Measurements from ENCODE around the gene TAC3. TPM values are rescaled to one million over a fixed set of nuclear protein-coding genes. Genes with fewer than 3 reads are reported as not detected.
"Not testable (repeated sequence)": the region's sequence is repeated elsewhere in the genome, so short reads cannot be mapped to it uniquely, and the experiment has no call there.

Gene TAC3
- total RNA-seq, 2 donors from 2014 or later: 1.5 TPM; not detected in 1

DNA sequence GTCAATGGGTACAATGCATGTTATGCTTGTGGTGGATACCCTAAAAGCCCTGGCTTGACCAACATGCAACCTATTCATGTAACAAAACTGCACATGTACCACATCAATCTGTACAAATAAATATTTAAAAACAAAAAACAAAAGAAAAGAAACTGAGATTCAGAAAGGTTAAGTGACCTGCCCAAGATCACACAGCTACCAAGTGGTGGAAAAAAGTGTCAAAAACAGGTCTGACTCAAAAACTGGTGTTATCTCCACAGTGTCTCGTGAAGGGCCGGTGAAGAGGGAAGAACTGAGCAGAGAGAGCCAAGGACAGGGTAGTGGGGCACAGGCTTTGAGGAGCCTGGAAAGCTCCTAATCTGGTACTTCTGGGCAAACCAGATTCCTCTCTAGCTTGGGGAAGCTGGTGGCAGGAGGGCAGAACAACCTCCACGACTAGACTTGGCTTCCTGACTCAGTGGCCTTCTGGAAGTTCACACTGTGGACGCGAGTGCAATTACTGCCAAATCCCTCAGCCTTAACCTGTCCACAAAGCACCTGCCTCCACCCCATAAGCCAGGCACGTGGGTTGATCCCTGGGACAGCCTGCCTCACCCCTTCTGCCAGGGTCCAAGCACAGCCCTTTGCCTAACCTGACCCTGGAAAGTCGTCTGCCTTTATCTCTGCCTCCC is 25.5 kb downstream of the TAC3 start:
- peak overlapping the region; percentile 75 for H3K27ac Mint-ChIP-seq
- no peaks in the 10 kb centered on the region for H3K36me3 Mint-ChIP-seq (ENCODE audit: low read depth)
- H3K4me1 Mint-ChIP-seq: peaks cover 12% of the 10 kb centered on the region
- peak; percentile 53 for ATAC-seq (replicated peaks)
- H3K4me3 Mint-ChIP-seq: peak overlapping the region; percentile 10
- no peaks in the 10 kb centered on the region for H3K9me3 Mint-ChIP-seq
- H3K27me3 Mint-ChIP-seq: no peaks in the 10 kb centered on the region

DNA sequence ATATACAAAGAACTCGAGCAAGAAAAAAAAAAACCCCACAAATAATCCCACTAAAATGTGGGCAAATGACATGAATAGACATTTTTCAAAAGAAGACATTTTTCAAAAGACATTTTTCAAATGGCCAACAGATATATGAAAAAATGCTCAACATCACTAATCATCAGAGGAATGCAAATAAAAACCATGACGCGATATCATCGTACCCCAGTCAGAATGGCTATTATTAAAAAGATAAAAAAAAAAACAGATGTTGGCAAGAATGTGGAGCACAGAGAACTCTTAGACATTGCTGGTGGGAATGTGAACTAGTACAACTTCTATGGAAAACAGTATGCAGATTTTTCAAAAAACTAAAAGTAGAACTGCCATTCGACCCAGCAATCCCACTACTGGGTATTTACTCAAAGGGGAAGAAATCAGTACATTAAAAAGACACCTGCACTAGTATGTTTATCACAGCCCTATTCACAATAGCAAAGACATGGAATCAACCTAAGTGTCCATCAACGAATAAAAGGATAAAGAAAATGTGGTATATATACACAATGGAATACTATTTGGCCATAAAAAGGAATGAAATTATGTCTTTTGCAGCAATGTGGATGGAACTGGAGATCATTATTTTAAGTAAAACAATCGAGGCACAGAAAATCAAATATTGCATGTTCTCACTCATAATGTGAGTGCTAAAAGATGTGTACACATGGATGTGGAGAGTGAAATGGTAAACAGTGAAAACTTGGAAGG is 26.3 kb downstream of the TAC3 start:
- ATAC-seq (replicated peaks): no peak
- peak overlapping the region; percentile 10 for H3K4me3 Mint-ChIP-seq
- H3K4me1 Mint-ChIP-seq: peaks cover 12% of the 10 kb centered on the region
- H3K9me3 Mint-ChIP-seq: no peaks in the 10 kb centered on the region
- no peak overlapping the region for H3K27ac Mint-ChIP-seq
- no peaks in the 10 kb centered on the region for H3K36me3 Mint-ChIP-seq (ENCODE audit: low read depth)
- no peaks in the 10 kb centered on the region for H3K27me3 Mint-ChIP-seq

DNA sequence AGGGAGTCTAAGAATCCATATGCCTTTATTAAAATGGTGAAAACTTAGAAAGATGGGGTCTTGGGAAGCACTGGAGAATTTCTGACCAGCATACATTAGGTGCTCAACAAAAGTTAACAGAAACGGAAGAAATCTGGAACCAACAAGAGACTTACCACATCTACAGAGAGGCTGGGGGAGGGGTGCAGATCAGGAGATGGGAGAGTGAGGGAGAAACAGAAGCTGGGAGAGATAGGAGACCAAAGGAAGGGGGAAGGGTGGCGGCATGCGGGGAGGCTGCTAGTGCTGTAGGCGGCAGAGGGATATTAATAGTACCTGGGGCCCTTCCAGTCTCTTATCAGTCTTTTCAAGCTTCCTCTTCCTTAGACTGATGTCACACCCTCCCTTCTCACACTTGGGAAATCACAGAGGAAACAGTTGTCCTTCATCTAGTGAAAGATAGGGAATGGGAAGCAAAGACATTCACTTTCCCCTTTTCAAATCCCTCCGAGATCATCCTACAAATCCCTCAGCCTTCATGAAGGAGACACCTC is 28.1 kb downstream of the TAC3 start:
- H3K9me3 Mint-ChIP-seq: no peaks in the 10 kb centered on the region
- H3K27me3 Mint-ChIP-seq: no peaks in the 10 kb centered on the region
- H3K36me3 Mint-ChIP-seq (ENCODE audit: low read depth): no peaks in the 10 kb centered on the region
- H3K27ac Mint-ChIP-seq: no peak overlapping the region
- no peak overlapping the region for H3K4me3 Mint-ChIP-seq
- H3K4me1 Mint-ChIP-seq: peaks cover 12% of the 10 kb centered on the region
- ATAC-seq (replicated peaks): no peak

DNA sequence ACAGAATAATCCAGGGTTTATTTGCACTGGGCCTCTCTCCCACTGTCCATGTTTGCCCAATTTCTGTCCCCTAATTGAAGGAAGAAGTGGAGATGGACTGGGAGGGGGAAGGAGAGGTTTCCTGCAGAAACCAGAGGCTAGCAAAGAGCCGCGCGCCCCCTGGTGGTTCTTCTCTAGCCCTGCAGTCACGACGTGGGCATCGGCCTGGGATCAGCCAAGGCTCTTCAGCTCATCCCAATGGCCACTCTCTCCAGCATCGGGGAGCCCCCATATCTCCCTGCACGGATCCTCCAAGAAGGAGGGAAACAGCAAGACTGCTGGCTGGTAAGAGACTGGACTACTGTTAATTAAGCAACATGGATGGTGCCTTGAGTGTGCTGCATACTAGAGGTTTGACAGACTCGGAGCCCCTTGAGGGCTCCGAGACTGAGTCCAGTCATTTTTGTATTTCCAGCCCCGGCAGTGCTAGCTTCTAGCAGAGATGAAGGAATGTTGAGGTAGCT is 28.7 kb downstream of the TAC3 start:
- Mint-ChIP-seq H3K4me3 (no peak overlapping the region), H3K36me3 (ENCODE audit: low read depth) (no peaks in the 10 kb centered on the region), H3K27ac (no peak overlapping the region), H3K4me1 (peaks cover 12% of the 10 kb centered on the region), H3K27me3 (no peaks in the 10 kb centered on the region), H3K9me3 (no peaks in the 10 kb centered on the region)
- peak; percentile 72 for ATAC-seq (replicated peaks)

DNA sequence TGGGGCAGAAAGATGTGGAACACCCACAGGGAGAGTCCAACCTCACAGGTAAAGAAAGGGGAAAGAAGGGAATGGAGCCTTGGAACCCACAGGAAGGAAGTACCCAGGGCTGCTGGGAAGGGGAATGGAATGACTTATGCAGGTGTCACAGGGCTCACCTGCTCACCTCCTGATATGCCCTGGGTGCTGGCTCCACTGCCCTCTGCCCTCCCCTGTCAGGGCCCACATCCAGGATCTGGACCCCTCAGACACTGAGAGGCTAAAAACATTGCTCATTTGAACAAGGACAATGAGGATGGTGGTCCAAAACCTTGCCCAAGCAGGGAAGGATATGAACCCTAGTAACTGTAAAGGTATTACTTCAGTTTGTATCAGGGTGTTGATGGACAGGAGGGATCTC is 29.3 kb downstream of the TAC3 start:
- no peaks in the 10 kb centered on the region for H3K36me3 Mint-ChIP-seq (ENCODE audit: low read depth)
- no peak overlapping the region for H3K4me3 Mint-ChIP-seq
- no peaks in the 10 kb centered on the region for H3K9me3 Mint-ChIP-seq
- no peak overlapping the region for H3K27ac Mint-ChIP-seq
- no peaks in the 10 kb centered on the region for H3K27me3 Mint-ChIP-seq
- no peak for ATAC-seq (replicated peaks)
- peaks cover 12% of the 10 kb centered on the region for H3K4me1 Mint-ChIP-seq

DNA sequence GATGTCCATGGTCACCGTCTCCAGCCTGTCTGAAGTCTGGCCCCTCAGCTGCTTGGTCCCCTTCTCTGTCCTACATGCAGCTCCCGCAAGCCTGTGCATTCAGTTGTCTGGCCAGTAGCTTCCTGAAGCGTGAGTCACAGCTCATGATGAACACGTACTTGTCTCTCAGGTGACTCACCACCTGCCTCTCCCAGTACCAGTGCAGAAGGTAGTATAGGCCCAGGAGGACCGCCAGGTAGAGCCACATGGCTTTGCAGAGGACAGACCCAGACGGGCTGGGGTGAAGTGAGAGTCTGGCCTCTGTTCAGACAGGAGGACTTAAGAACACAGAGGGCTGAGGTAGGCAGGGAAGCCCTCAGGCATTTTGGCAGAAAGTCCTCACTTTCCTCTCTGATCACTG is 30.6 kb downstream of the TAC3 start:
- not testable (repeated sequence) for H3K4me1 Mint-ChIP-seq; H3K27me3 Mint-ChIP-seq; H3K9me3 Mint-ChIP-seq; H3K4me3 Mint-ChIP-seq; H3K36me3 Mint-ChIP-seq (ENCODE audit: low read depth)
- H3K27ac Mint-ChIP-seq: peak overlapping the region; percentile 34
- ATAC-seq (replicated peaks): peak; percentile 94

DNA sequence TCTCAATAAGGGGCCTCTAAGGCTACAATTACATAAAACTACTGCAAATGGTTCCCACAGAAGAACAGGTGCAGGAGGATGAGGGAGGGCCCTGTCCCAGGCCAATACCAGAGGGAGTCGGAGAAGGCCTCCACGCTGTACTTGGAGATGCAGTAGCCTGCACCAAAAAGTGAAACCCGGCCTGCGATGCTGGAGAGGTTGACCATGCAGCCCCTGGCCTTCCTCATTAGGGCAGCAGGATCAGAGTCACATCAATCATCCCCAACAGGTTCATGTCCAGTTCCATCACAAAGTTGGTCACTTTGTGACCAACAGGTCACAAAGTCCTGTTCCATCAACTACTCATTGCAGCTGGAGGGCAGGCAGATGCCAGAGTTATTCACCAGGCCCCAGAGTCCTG is 32.9 kb downstream of the TAC3 start:
- Mint-ChIP-seq H3K4me3 (no peak overlapping the region), H3K4me1 (no peaks in the 10 kb centered on the region), H3K27me3 (no peaks in the 10 kb centered on the region), H3K36me3 (ENCODE audit: low read depth) (no peaks in the 10 kb centered on the region), H3K27ac (no peak overlapping the region), H3K9me3 (no peaks in the 10 kb centered on the region)
- no peak for ATAC-seq (replicated peaks)

DNA sequence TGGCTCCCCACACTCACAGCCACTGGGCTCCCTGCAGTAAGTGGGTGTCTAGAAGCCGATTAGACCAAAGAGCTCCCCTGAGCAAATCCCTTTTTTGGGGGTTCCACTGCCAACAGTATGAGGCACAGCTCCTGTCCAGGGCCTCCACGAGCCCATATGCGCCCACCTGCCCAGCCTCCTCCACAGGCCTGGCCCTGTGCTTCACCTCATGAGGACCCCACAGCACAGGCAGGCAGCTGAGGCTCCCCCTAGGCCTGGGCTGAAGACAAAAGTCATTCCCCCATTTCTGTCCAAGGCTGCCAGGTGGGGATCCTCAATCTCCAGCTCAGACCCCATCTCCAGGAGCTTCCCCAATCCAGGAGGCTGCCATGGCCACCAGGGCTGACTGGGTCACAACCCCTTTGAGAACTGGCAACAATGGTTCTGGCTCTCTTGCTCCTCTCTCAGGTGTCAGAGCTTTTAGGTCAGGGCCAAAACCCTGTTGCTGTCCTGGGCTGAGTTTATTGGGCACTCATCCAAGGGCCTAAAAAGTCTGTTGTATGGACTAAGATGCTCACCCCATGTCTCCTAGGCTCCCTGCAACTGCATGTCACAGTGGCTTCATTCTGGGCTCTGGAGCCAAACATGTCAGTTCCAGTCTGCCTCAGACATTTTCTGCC is 33.6 kb downstream of the TAC3 start:
- not testable (repeated sequence) for H3K4me3 Mint-ChIP-seq; H3K27me3 Mint-ChIP-seq; H3K36me3 Mint-ChIP-seq (ENCODE audit: low read depth); H3K9me3 Mint-ChIP-seq; ATAC-seq (replicated peaks); H3K4me1 Mint-ChIP-seq; H3K27ac Mint-ChIP-seq

DNA sequence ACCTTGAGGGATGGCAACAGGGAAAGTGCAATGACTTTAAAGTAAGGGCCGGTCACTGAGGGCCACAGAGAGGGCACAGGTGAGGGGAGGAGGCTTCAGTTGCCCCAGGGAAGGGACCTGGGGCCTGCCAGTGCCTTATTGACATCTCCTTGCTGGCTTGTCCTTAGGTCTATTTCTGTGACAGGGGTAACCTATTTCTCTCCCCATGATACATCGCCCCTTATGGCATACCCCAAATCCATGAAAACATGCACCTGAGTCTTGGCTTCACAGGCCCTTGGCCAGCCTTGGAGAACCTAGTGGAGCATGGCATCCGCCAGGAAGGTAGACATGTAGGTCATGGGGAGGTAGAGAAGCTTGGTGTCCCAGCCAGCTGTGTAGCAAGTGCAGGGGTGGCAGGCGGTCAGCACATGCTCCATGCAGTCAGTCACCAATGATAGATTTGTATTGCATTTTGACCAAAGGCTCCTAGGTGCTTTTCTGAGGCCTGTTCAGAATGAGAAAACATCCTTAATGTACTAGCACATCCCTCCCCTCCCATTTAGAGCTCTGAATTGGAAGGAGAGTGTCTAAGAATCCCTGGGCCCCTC is 35.3 kb downstream of the TAC3 start:
- Mint-ChIP-seq H3K27ac (no peak overlapping the region), H3K4me3 (no peak overlapping the region), H3K27me3 (no peaks in the 10 kb centered on the region), H3K9me3 (no peaks in the 10 kb centered on the region), H3K4me1 (no peaks in the 10 kb centered on the region), H3K36me3 (ENCODE audit: low read depth) (no peaks in the 10 kb centered on the region)
- ATAC-seq (replicated peaks): no peak

DNA sequence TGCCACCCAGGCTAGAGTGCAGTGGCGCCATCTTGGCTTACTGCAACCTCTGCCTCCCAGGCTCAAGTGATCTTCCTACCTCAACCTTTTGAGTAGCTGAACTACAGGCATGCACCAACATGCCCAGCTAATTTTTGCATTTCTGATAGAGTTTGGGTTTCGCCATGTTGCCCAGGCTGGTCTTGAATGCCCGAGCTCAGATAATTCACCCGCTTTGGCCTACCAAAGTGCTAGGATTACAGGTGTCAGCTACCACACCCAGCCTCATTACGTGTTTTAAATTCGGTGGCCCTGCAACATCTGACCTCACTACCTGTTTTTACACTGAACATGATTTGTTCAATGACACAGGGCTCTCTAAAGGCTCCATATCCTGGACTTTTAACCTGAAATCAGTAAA is 36.1 kb downstream of the TAC3 start:
- Mint-ChIP-seq H3K27ac (no peak overlapping the region), H3K4me1 (no peaks in the 10 kb centered on the region), H3K4me3 (no peak overlapping the region), H3K27me3 (no peaks in the 10 kb centered on the region), H3K36me3 (ENCODE audit: low read depth) (no peaks in the 10 kb centered on the region), H3K9me3 (no peaks in the 10 kb centered on the region)
- ATAC-seq (replicated peaks): no peak

DNA sequence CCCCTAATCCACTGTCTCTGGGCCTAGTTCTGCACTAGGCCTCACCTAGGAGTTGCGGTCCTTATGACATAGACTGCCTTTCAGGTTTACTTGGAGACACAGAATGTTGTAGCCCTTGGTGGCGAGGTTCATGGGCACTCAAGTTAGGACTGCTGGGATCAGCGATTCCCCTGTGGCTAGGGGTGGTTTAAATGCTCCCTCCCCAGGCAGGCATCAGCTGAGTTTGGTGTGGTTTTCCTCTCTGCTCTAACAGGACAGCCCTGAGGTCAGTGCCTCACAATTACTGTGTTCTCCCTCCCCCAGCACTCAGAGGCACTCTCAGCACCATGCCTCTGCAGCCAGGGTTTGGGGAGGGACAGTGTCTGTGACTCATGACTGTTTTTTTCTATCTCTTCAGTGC is 36.7 kb downstream of the TAC3 start:
- no peak overlapping the region for H3K4me3 Mint-ChIP-seq
- H3K4me1 Mint-ChIP-seq: no peaks in the 10 kb centered on the region
- H3K27ac Mint-ChIP-seq: no peak overlapping the region
- no peaks in the 10 kb centered on the region for H3K36me3 Mint-ChIP-seq (ENCODE audit: low read depth)
- ATAC-seq (replicated peaks): no peak
- H3K9me3 Mint-ChIP-seq: no peaks in the 10 kb centered on the region
- H3K27me3 Mint-ChIP-seq: no peaks in the 10 kb centered on the region

DNA sequence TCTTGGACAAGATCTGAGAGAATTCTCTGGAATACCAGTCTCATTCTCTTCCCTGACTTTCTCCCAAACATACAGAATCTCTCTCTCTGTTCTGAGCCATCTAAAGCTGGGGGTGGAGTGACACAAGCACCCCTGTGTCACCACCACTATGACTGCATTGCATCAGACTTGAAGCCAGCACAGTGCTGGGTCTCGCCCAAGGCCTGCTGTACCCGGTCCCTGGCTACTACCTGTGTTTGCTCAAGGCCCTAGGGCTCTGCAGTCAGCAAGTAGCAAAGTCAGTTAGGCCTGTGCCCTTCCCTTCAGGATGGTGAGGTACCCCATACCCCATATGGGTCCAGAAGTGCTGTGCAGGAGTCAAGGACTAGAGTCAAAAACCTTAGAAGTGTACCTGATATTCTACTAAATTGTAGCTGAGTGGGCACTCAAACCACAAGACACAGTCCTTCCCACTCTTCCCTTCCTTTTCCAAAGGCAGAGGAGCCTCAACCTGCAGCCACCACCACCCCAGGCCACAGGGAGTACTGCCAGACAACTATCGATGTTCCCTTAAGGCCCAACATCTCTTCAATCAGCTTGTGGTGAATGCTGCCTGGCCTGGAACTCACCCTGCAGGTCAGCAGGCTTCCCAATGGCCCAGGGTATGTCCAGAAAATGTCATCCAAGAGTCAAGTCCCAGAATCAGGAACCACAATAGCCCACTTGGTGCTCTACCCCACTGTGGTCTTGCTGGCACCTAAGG is 37.8 kb downstream of the TAC3 start:
- no peaks in the 10 kb centered on the region for H3K4me1 Mint-ChIP-seq
- H3K4me3 Mint-ChIP-seq: no peak overlapping the region
- no peak overlapping the region for H3K27ac Mint-ChIP-seq
- H3K27me3 Mint-ChIP-seq: no peaks in the 10 kb centered on the region
- no peaks in the 10 kb centered on the region for H3K36me3 Mint-ChIP-seq (ENCODE audit: low read depth)
- no peaks in the 10 kb centered on the region for H3K9me3 Mint-ChIP-seq
- no peak for ATAC-seq (replicated peaks)

DNA sequence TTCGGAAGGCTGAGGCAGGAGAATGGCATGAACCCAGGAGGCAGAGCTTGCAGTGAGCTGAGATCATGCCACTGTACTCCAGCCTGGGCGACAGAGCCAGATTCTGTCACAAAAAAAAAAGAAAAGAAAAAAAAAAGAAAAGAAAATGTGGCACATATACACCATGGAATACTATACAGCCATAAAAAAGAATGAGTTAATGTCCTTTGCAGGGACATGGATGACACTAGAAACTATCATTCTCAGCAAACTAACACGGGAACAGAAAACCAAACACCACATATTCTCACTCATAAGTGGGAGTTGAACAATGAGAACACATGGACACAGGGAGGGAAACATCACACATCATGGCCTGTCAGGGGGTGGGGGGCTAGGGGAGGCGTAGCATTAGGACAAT is 39.0 kb downstream of the TAC3 start:
- ATAC-seq (replicated peaks); H3K36me3 Mint-ChIP-seq (ENCODE audit: low read depth); H3K4me1 Mint-ChIP-seq; H3K4me3 Mint-ChIP-seq; H3K27me3 Mint-ChIP-seq; H3K9me3 Mint-ChIP-seq; H3K27ac Mint-ChIP-seq: not testable (repeated sequence)

DNA sequence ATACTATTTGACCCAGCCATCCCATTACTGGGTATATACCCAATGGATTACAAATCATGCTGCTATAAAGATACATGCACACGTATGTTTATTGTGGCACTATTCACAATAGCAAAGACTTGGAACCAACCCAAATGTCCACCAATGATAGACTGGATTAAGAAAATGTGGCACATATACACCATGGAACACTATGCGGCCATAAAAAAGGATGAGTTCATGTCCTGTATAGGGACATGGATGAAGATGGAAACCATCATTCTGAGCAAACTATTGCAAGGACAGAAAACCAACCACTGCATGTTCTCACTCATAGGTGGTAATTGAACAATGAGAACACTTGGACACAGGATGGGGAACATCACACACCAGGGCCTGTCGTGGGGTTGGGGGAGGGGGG is 42.1 kb downstream of the TAC3 start:
- H3K9me3 Mint-ChIP-seq; H3K27me3 Mint-ChIP-seq; H3K36me3 Mint-ChIP-seq (ENCODE audit: low read depth); H3K27ac Mint-ChIP-seq; H3K4me1 Mint-ChIP-seq; ATAC-seq (replicated peaks); H3K4me3 Mint-ChIP-seq: not testable (repeated sequence)

Data from activated T-helper 17 cell treated with anti-CD3 and anti-CD28 coated beads, Interleukin-2, amount 50 U/mL, for 72 hours (primary cell).